ENCODE results near the gene PTPN7.
"Not testable (repeated sequence)": the region's sequence is repeated elsewhere in the genome, so short reads cannot be mapped to it uniquely, and the experiment has no call there.

The PTPN7 gene

DNA sequence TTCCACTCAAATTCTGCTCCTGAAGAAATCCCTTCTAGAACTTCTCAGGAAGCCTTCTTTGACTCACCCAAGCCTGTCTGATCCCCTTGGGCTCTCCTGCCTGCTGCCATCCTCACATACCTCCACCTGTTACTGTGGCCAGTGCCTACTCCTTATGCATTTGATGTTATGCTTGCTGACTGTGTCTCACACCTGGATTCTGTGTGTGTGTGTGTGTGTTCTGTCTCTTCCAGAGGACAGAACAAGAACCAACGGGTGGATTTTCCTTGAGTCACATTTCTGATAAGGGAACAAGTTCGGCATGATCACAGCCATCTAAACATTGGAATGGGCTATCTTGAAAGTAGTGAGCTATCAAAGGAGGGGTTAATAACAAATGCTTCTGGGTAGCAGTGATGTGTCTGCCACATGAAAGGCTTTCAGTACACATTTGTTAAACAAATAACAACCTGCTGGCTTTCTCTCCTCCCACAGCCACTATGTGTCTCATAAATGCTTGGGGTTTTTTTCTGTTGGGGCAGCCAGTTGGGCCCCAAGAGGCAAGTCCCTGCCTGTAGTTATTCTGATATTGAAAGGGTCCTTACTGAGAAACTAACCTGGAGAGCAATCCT, 46.6 kb downstream of the PTPN7 start:
- Histone ChIP-seq H3K36me3 (ENCODE audit: control insufficient read depth, insufficient read depth, low read length) (no peaks in the 10 kb centered on the region), H3K27me3 (ENCODE audit: control insufficient read depth, insufficient read depth, low read length) (no peaks in the 10 kb centered on the region), H3K4me3 (ENCODE audit: low read length) (no peak overlapping the region), H3K9me3 (ENCODE audit: control insufficient read depth, insufficient read depth, low read length) (no peaks in the 10 kb centered on the region), H3K4me1 (ENCODE audit: control insufficient read depth, insufficient read depth, low read length) (no peaks in the 10 kb centered on the region), H3K27ac (ENCODE audit: low read length) (no peak overlapping the region)
- no peak for DNase-seq (ENCODE audit: low read depth, low spot score)
- no CpG with 5 or more reads among the region's 2 CpGs for WGBS (ENCODE audit: insufficient coverage, insufficient read length)

DNA sequence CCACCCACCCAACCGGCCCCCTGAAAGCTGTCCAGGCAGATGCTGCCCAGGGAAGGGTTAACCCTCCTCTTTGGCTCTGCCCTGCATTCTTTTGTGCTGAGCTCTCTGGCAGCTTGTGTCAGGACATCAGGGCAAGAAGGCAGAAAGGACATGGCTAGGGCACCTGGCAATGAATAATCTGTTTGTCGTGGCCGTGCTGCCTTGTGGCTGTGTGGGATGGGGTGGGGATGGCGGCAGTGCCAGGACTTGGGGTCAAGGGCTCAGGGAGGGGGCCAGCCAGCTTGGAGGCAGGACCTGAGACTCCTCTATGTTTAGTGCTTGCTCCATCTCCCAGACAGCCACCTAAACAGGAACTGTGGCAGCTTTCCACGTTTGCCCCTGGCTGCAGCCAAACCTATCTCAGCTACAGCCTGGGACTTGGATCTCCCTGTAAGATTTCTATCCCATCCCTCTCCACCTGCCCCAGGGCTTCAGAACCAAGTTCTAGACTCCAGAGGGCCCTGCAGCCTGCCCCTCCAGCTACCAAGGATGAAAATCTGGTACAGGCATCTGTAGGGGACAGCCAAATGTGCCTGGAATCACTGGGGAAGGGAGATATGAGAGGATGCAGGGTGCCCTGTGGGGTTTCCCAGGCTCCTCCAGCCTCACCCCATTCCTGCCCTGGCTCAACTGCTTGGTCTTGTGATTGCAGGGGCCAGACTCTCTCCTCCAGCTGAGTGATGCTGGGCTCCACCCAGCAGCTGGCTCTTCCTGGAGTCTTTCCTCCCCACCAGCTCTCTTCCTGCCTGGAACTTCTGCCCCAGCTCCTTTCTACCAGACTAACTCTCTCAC, 47.3 kb downstream of the PTPN7 start:
- Histone ChIP-seq H3K36me3 (ENCODE audit: control insufficient read depth, insufficient read depth, low read length) (no peaks in the 10 kb centered on the region), H3K27me3 (ENCODE audit: control insufficient read depth, insufficient read depth, low read length) (no peaks in the 10 kb centered on the region), H3K4me3 (ENCODE audit: low read length) (no peak overlapping the region), H3K27ac (ENCODE audit: low read length) (no peak overlapping the region), H3K4me1 (ENCODE audit: control insufficient read depth, insufficient read depth, low read length) (no peaks in the 10 kb centered on the region), H3K9me3 (ENCODE audit: control insufficient read depth, insufficient read depth, low read length) (no peaks in the 10 kb centered on the region)
- DNase-seq (ENCODE audit: low read depth, low spot score), result no peak
- no CpG with 5 or more reads among the region's 5 CpGs for WGBS (ENCODE audit: insufficient coverage, insufficient read length)

DNA sequence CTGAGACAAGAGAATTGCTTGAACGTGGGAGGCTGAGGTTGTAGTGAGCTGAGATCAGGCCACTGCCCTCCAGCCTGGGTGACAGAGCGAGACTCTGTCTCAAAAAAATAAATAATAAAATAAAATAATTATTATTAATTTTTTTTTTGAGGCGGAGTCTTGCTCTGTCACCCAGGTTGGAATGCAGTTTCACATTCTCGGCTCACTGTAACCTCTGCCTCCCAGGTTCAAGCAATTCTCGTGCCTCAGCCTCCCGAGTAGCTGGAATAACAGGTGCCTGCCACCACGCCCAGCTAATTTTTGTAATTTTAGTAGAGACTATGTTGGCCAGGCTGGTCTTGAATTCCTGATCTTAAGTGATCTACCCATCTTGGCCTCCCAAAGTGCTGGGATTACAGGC, 48.8 kb downstream of the PTPN7 start:
- not testable (repeated sequence) for H3K36me3 ChIP-seq (ENCODE audit: control insufficient read depth, insufficient read depth, low read length); H3K27me3 ChIP-seq (ENCODE audit: control insufficient read depth, insufficient read depth, low read length); H3K4me3 ChIP-seq (ENCODE audit: low read length); H3K27ac ChIP-seq (ENCODE audit: low read length); H3K4me1 ChIP-seq (ENCODE audit: control insufficient read depth, insufficient read depth, low read length); DNase-seq (ENCODE audit: low read depth, low spot score); H3K9me3 ChIP-seq (ENCODE audit: control insufficient read depth, insufficient read depth, low read length)
- WGBS (ENCODE audit: insufficient coverage, insufficient read length), result no CpG with 5 or more reads among the region's 7 CpGs

DNA sequence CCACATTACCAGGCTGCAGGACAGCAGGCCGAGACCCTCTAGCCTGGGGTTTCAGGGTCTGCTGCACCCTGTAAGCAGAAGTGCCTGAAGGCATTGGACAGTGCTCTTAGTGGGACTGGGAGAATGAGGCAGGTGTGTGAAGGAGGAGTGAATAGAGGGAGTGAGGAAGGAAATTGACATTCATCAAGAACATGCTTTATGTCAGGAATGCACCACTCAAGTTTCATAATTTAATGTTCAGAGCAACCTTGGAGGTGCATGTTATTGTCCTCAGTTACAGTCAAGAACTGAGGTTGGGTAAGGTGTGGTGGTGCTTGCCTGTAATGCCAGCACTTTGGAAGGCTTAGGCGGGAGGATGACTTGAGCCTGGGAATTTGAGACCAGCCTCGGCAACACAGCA, 49.4 kb downstream of the PTPN7 start:
- Histone ChIP-seq H3K4me3 (ENCODE audit: low read length) (no peak overlapping the region), H3K36me3 (ENCODE audit: control insufficient read depth, insufficient read depth, low read length) (no peaks in the 10 kb centered on the region), H3K27me3 (ENCODE audit: control insufficient read depth, insufficient read depth, low read length) (no peaks in the 10 kb centered on the region), H3K4me1 (ENCODE audit: control insufficient read depth, insufficient read depth, low read length) (peaks cover 2% of the 10 kb centered on the region; the same call in 1 of the 2 replicates), H3K27ac (ENCODE audit: low read length) (no peak overlapping the region), H3K9me3 (ENCODE audit: control insufficient read depth, insufficient read depth, low read length) (no peaks in the 10 kb centered on the region)
- no CpG with 5 or more reads among the region's 3 CpGs for WGBS (ENCODE audit: insufficient coverage, insufficient read length)
- no peak for DNase-seq (ENCODE audit: low read depth, low spot score)

DNA sequence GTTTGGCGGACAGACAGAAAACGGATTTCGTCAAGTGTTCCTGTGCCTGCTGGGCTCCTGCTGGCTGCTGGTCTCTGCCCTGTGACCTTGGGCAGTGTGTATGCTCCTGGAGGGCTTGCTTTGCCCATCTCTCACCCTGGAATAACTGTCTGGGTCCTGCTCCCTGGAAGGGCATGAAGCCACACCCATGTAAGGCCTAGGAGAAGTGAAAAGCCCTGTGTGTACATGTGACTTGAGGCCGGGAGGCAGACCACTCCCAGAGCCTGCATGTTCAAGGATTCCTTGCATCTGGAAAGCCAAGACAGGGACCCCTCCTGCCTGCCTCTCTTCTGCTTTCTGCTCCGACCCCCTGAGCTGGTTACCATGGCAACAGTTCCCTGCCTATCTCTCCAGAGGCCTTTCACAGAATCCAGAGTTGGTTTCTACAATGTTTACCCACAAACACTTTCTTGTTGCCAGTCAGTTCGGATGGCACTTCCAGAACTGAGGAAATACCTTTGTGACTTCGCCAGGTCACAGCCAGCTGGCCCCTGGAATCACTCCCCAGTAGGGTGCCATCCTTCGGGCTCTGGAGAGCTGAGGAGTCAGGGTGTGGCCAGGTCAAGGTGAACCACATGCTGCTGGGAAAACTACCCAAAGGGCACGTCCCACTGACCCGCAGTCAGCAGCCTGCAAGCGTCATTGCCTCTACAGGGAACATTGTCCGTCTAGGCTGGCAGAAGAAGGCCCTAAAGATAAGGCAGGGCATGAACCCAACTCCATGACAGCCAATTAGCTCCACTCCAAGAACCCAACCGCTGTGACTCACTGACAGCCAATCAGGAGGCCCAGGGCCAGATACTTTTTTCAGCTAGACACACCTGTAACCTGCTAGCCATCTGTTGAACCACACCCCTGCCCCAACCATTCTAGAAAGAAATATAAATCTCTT, 52.3 kb downstream of the PTPN7 start:
- peaks cover 2% of the 10 kb centered on the region; the same call in 1 of the 2 replicates for H3K4me1 ChIP-seq (ENCODE audit: control insufficient read depth, insufficient read depth, low read length)
- H3K27ac ChIP-seq (ENCODE audit: low read length), result no peak overlapping the region
- H3K4me3 ChIP-seq (ENCODE audit: low read length), result no peak overlapping the region
- DNase-seq (ENCODE audit: low read depth, low spot score), result no peak
- no peaks in the 10 kb centered on the region for H3K36me3 ChIP-seq (ENCODE audit: control insufficient read depth, insufficient read depth, low read length)
- H3K9me3 ChIP-seq (ENCODE audit: control insufficient read depth, insufficient read depth, low read length), result no peaks in the 10 kb centered on the region
- WGBS (ENCODE audit: insufficient coverage, insufficient read length), result no CpG with 5 or more reads among the region's 13 CpGs
- no peaks in the 10 kb centered on the region for H3K27me3 ChIP-seq (ENCODE audit: control insufficient read depth, insufficient read depth, low read length)

DNA sequence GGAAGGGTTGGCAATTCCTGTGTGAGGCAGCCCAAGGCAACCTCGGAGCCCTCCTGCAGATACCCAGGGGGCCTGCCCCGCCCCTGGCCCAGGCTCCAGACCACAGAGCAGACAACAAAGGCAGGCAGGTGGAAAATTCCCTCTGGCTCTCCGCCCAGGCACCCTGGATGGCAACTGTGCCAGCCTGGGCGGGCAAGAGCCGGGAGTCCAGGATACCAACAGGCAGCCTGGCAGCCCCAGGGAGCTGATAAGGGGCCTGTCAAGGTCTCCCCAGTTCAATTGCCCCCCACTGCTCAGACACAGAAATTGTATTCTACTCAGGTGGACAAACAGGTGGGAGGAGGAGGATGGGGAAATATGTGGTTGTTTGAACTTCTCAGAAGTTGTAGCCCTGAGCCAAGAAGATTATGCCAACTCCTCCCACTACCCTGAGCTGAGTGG, 53.1 kb downstream of the PTPN7 start:
- Histone ChIP-seq H3K27ac (ENCODE audit: low read length) (no peak overlapping the region), H3K36me3 (ENCODE audit: control insufficient read depth, insufficient read depth, low read length) (no peaks in the 10 kb centered on the region), H3K9me3 (ENCODE audit: control insufficient read depth, insufficient read depth, low read length) (no peaks in the 10 kb centered on the region), H3K4me3 (ENCODE audit: low read length) (no peak overlapping the region), H3K27me3 (ENCODE audit: control insufficient read depth, insufficient read depth, low read length) (no peaks in the 10 kb centered on the region), H3K4me1 (ENCODE audit: control insufficient read depth, insufficient read depth, low read length) (peaks cover 2% of the 10 kb centered on the region; the same call in 1 of the 2 replicates)
- no peak for DNase-seq (ENCODE audit: low read depth, low spot score)
- no CpG with 5 or more reads among the region's 5 CpGs for WGBS (ENCODE audit: insufficient coverage, insufficient read length)

DNA sequence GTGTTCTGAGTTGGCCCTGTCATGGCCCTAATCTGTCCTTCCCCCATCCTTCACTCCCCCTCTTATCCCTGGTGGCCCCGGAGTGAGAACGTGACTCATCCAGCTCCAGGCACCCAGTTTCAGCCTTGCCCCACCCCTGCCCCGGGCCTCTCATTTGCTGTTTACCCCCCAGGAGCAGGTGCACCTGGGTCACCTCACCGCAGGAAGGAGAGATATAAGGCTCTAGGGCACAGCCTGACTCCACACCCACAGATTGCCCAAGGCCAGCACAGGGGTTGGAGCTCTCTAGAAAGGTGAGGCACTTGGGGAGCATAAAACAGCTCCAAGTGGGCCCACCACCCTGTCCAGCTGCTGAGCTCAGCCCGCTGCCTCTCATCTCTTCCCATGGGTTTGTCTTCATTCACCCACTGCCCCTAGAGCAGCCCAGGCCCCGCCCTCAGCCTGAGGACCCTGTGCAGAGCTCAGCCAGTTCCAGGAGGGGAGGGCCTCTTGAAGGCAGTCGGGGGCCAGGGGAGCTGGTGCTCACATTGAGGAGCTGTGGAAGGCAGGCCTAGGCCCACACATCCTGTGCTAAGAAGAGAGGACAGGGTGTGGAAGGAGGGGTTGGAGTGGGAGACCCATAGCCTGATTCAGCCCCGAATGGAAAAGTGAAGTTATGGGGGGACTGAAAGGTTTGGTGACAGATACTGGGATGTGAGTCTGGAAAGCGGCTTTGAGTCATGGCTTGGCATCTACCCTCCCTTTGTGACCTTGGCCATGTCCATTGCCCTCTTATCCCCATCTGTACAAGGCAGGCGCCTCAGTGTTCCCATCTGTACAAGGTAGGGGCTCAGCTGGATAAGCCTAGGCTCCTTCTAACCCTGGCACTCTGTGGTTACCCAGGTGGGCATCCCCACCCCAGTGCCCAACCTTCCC, 53.8 kb downstream of the PTPN7 start:
- WGBS (ENCODE audit: insufficient coverage, insufficient read length), result no CpG with 5 or more reads among the region's 10 CpGs
- Histone ChIP-seq H3K36me3 (ENCODE audit: control insufficient read depth, insufficient read depth, low read length) (no peaks in the 10 kb centered on the region), H3K9me3 (ENCODE audit: control insufficient read depth, insufficient read depth, low read length) (no peaks in the 10 kb centered on the region), H3K4me1 (ENCODE audit: control insufficient read depth, insufficient read depth, low read length) (peaks cover 3% of the 10 kb centered on the region), H3K27ac (ENCODE audit: low read length) (no peak overlapping the region), H3K27me3 (ENCODE audit: control insufficient read depth, insufficient read depth, low read length) (no peaks in the 10 kb centered on the region), H3K4me3 (ENCODE audit: low read length) (no peak overlapping the region)
- DNase-seq (ENCODE audit: low read depth, low spot score), result no peak

DNA sequence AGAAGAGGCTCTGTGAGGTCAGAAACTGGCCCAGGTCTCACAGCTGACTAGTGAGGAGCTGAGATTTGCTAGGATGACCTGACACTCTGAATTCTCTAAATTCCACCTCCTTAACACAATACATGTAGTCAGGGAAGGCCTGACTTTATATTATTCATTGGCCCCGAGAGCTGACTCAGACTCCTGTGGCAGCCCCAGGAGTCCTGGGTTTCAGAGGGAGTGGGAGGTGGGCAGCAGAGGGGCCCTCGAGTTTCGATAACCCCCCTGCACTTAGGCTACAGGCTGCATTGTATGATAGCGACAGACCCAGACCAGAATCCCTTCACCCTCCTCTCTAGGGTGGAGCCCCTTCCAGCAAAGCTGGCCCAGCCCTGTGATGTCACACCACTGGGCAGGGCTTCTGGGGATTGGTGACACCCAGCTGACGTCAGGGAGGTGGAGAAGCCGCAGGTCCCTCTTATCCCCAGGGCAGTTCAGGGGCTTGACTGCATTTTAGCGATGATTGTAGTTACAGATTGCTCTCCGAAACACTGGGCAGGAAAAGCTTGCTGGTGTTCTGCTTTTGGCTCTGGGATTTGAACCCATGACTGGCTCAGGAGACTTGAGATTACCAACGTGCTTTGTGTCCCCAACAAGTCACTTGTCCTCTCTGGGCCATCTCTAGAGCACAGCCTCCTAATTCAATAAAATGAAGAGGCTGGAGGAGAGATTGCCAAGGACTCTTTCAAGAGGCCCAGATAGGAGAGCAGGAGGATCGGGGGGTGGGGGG, 54.6 kb downstream of the PTPN7 start:
- no peak overlapping the region for H3K27ac ChIP-seq (ENCODE audit: low read length)
- H3K4me1 ChIP-seq (ENCODE audit: control insufficient read depth, insufficient read depth, low read length), result peaks cover 4% of the 10 kb centered on the region
- H3K4me3 ChIP-seq (ENCODE audit: low read length), result no peak overlapping the region
- no peaks in the 10 kb centered on the region for H3K36me3 ChIP-seq (ENCODE audit: control insufficient read depth, insufficient read depth, low read length)
- no peak for DNase-seq (ENCODE audit: low read depth, low spot score)
- no peaks in the 10 kb centered on the region for H3K9me3 ChIP-seq (ENCODE audit: control insufficient read depth, insufficient read depth, low read length)
- H3K27me3 ChIP-seq (ENCODE audit: control insufficient read depth, insufficient read depth, low read length), result no peaks in the 10 kb centered on the region
- WGBS (ENCODE audit: insufficient coverage, insufficient read length), result no CpG with 5 or more reads among the region's 10 CpGs

DNA sequence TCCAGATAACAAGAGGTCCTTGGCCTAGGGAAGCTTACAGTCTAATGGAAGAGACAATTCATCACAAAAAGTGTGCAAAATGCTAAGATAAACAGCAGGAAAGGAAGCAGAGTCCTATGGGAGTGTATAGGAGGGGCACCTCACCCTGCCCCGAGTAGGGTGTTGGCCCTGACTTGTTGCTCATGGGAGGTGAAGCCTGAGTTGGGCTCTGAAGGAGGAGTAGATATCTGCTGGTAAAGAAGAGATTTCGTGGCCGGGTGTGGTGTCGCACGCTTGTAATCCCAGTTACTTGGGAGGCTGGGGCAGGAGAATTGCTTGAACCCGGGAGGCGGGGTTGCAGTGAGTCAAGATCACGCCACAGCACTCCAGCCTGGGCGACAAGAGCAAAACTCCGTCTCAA, 56.3 kb downstream of the PTPN7 start:
- H3K27me3 ChIP-seq (ENCODE audit: control insufficient read depth, insufficient read depth, low read length), result no peaks in the 10 kb centered on the region
- no peaks in the 10 kb centered on the region for H3K9me3 ChIP-seq (ENCODE audit: control insufficient read depth, insufficient read depth, low read length)
- no peaks in the 10 kb centered on the region for H3K36me3 ChIP-seq (ENCODE audit: control insufficient read depth, insufficient read depth, low read length)
- WGBS (ENCODE audit: insufficient coverage, insufficient read length), result no CpG with 5 or more reads among the region's 10 CpGs
- DNase-seq (ENCODE audit: low read depth, low spot score), result no peak
- no peak overlapping the region for H3K27ac ChIP-seq (ENCODE audit: low read length)
- peaks cover 4% of the 10 kb centered on the region for H3K4me1 ChIP-seq (ENCODE audit: control insufficient read depth, insufficient read depth, low read length)
- no peak overlapping the region for H3K4me3 ChIP-seq (ENCODE audit: low read length)
